Measurements from ENCODE around the gene SCAF1. TPM values are rescaled to one million over a fixed set of nuclear protein-coding genes. Genes with fewer than 3 reads are reported as not detected.

Gene SCAF1
- total RNA-seq, 2 donors from 2014 or later = 47.9 to 80.8 TPM

DNA sequence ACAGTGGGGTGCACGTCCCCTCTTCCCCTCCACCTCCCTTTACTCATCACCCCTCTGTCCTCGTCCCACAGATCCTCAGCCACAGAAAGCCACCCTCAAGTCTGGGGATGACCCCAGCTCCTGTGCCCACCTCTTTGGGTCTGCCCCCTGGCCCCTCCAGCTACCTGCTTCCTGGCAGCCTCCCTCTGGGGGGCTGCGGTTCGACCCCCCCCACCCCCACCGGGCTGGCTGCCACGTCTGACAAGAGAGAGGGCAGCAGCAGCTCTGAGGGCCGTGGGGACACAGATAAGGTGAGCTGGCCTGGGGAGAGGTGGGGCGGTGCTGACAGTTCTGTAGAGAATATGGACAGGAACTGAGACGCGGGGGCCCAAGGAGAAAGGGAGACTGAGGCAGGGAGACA is 12.6 kb downstream of the SCAF1 start:
- 85% methylated on average over 10 of the region's 10 CpGs for WGBS
- Histone ChIP-seq H3K27me3 (replicated peaks; ENCODE audit: insufficient read depth) (no peaks in the 10 kb centered on the region), H3K9me3 (no peaks in the 10 kb centered on the region), H3K27ac (no peak overlapping the region), H3K36me3 (peaks cover 30 to 54% of the 10 kb centered on the region in 2 donors), H3K4me3 (no peak overlapping the region), H3K4me1 (replicated peaks) (no peaks in the 10 kb centered on the region)
- DNase-seq (ENCODE audit: low spot score) = no peak
- intact Hi-C loops (cut with DNase I) = no loop called here
- TF ChIP-seq, protein P1, sequence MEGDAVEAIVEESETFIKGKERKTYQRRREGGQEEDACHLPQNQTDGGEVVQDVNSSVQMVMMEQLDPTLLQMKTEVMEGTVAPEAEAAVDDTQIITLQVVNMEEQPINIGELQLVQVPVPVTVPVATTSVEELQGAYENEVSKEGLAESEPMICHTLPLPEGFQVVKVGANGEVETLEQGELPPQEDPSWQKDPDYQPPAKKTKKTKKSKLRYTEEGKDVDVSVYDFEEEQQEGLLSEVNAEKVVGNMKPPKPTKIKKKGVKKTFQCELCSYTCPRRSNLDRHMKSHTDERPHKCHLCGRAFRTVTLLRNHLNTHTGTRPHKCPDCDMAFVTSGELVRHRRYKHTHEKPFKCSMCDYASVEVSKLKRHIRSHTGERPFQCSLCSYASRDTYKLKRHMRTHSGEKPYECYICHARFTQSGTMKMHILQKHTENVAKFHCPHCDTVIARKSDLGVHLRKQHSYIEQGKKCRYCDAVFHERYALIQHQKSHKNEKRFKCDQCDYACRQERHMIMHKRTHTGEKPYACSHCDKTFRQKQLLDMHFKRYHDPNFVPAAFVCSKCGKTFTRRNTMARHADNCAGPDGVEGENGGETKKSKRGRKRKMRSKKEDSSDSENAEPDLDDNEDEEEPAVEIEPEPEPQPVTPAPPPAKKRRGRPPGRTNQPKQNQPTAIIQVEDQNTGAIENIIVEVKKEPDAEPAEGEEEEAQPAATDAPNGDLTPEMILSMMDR (IDR thresholded peaks at IDR 0.05) = no peak
- TF ChIP-seq POLR2A (IDR thresholded peaks at IDR 0.05) (no peak), POLR2AphosphoS5 (IDR thresholded peaks at IDR 0.05) (no peak)

DNA sequence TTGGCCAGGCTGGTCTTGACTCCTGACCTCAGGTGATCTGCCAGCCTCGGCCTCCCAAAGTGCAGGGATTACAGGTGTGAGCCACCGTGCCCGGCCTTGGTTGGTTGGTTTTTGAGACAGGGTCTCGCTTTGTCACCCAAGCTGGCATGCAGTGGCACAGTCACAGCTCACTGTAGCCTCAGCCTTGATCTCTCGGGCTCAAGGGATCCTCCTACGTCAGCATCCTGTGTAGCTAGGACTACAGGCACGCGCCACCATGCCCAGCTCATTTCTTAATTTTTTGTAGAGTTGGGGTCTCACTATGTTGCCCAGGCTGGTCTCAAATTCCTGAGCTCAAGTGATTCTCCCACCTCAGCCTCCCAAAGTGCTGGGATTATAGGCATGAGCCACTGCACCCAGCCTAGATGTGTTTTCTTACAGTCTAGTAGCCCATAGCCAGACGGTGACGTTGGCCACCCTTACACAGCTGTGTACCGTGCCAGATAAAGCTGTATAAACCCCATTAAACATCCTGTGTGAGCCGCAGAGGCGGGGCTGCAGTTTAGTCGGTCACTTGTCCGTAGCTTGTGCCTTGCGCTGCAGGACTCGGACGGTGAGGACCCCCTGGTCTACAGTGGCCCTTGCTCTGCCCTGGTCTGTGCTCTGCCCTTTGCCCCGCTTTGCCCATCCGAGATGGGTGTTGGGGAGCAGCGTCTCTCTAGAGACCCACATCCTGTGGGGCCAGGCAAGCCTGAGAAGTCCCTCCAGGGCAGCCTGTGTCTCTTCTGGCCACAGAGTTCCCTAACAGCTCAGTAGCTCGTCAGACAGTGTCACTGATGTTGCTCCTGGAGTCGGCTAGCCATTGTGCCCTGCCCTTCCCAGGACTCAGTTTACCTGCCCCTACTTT is 13.8 kb downstream of the SCAF1 start:
- no peaks in the 10 kb centered on the region for H3K4me1 ChIP-seq (replicated peaks)
- H3K4me3 ChIP-seq = no peak overlapping the region
- no peaks in the 10 kb centered on the region for H3K9me3 ChIP-seq
- no peak for DNase-seq (ENCODE audit: low spot score)
- H3K27me3 ChIP-seq (replicated peaks; ENCODE audit: insufficient read depth) = no peaks in the 10 kb centered on the region
- no peak overlapping the region for H3K27ac ChIP-seq
- intact Hi-C loops (cut with DNase I) = no loop called here
- TF ChIP-seq, protein P1 (IDR thresholded peaks at IDR 0.05) = no peak
- TF ChIP-seq POLR2AphosphoS5 (IDR thresholded peaks at IDR 0.05) (no peak), POLR2A (IDR thresholded peaks at IDR 0.05) (no peak)
- peaks cover 26 to 56% of the 10 kb centered on the region in 2 donors for H3K36me3 ChIP-seq
- WGBS = 91% methylated on average over 23 of the region's 23 CpGs

DNA sequence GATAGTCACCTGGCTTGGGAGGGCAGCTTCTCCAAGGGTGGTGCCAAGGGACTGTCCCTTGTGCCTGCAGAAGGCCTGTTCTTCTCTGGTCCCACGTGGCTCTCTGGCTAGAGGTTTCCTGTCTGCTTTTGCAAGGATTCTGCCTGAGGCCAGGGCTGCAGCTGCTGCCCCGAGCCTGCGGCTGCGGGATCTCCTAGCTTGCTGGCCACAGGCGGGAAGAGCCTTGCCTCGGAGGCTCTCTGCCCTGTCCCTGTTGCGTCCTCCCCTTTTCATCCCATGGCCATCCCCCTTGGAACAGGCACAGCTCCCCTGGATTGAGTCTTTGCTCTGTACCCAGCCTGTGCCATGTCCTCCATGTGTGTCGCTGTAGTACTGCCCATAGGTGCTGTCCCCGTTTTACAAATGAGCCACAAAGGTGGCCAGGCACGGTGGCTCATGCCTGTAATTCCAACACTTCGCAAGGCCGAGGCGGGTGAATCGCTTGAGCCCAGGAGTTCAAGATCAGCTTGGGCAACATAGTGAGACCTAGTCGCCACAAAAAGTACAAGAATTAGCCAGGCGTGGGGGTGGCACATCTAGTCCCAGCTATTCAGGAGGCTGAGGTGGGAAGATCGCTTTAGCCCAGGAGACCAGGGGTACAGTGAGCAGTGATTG is 14.6 kb downstream of the SCAF1 start:
- no peaks in the 10 kb centered on the region for H3K9me3 ChIP-seq
- H3K4me3 ChIP-seq = no peak overlapping the region
- peaks cover 26 to 50% of the 10 kb centered on the region in 2 donors for H3K36me3 ChIP-seq
- H3K4me1 ChIP-seq (replicated peaks) = no peaks in the 10 kb centered on the region
- no peak for DNase-seq (ENCODE audit: low spot score)
- H3K27ac ChIP-seq = no peak overlapping the region
- TF ChIP-seq POLR2AphosphoS5 (IDR thresholded peaks at IDR 0.05) (no peak), POLR2A (IDR thresholded peaks at IDR 0.05) (no peak)
- TF ChIP-seq, protein P1 (IDR thresholded peaks at IDR 0.05) = no peak
- intact Hi-C loops (cut with DNase I) = no loop called here
- 91% methylated on average over 17 of the region's 17 CpGs for WGBS
- H3K27me3 ChIP-seq (replicated peaks; ENCODE audit: insufficient read depth) = no peaks in the 10 kb centered on the region

DNA sequence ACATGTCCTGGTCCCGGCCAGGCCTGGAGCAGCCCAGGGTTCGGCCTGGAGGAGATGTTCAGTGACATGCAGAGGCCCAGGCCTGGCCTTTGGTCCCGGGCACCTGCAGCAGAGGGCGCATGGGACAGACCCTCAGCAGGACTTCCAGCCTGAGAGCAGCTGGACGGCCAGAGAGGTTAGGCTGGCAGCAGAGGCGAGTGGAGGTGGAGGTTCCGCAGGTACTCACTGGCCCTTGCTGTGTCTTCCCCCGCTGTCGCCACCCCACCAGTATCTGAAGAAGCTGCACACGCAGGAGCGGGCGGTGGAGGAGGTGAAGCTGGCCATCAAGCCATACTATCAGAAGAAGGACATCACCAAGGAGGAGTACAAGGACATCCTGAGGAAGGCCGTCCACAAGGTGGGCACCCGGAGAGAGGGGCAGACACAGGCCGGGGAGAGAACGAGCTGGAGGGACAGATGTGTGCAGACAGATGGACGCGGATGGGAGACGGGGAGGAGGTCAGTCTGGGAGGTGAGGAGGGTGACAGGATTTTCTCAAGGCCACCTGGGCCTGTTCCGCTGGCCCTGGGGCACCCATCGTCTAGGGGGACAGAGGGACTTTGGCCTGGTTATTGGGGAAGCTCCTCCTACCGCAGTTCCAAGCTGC is 15.6 kb downstream of the SCAF1 start:
- Histone ChIP-seq H3K4me3 (no peak overlapping the region), H3K9me3 (no peaks in the 10 kb centered on the region), H3K4me1 (replicated peaks) (no peaks in the 10 kb centered on the region), H3K27me3 (replicated peaks; ENCODE audit: insufficient read depth) (no peaks in the 10 kb centered on the region), H3K36me3 (peaks cover 29 to 46% of the 10 kb centered on the region in 2 donors), H3K27ac (no peak overlapping the region)
- TF ChIP-seq, protein P1 (IDR thresholded peaks at IDR 0.05) = no peak
- intact Hi-C loops (cut with DNase I) = no loop called here
- WGBS = 88% methylated on average over 22 of the region's 22 CpGs
- no peak for DNase-seq (ENCODE audit: low spot score)

Measured in prostate gland (tissue), 2 donors.